Endothelial cell of umbilical vein (primary cell): Measurements from ENCODE around the gene FOXE1. TPM values are rescaled to one million over a fixed set of nuclear protein-coding genes. Genes with fewer than 3 reads are reported as not detected.

Source experiments
- BruUV-seq: library from RNA; stranded (reverse); fragments of 400-500 nt; replicated peaks from 2 replicates; lab custom pipeline; 2021; lab: Mats Ljungman, UMichigan
- CTCF ChIA-PET: fragments of 300-600, 350-600 bp; sonication (Branson Sonifier 250); formaldehyde crosslinking; loops from one replicate; lab custom pipeline; 2021; ENCODE audit warnings: antibody characterized with exemption, inconsistent platforms; lab: Charles Lee
- POLR2A ChIA-PET: fragments of 300-600, 350-600 bp; sonication (Branson Sonifier 250); formaldehyde crosslinking; loops from one replicate; lab custom pipeline; 2021; ENCODE audit warnings: antibody characterized with exemption, inconsistent platforms; lab: Charles Lee
- DNase-seq: peaks from one replicate; pipeline ENCODE4 v3.0.0-alpha.2; 2011; ENCODE audit warnings: low read depth, low spot score
- FAIRE-seq: peaks from 2 replicates; lab custom pipeline; 2011; peaks lifted over from hg19 to GRCh38; lab: Jason Lieb, UNC
- H2AFZ ChIP-seq: 2 replicates; pipeline ENCODE4 v1.6.0; 2012; ENCODE audit warnings: low read depth, low read length, control low read depth, inconsistent platforms
- H3K27ac ChIP-seq: 2 replicates; pipeline ENCODE4 v1.5.1; 2011; ENCODE audit warnings: low read depth, mild to moderate bottlenecking, control low read depth, low read length, moderate library complexity; ENCODE audit not compliant: insufficient read depth
- H3K27me3 ChIP-seq, 2 experiments: 2 replicates each; pipeline versions ENCODE4 v1.6.0 to v1.6.1; 2011; ENCODE audit warnings: low read length in 2 of 2, mixed read lengths in 1 of 2; ENCODE audit not compliant: control insufficient read depth in 2 of 2, insufficient read depth in 2 of 2
- H3K36me3 ChIP-seq, 2 experiments: 2 replicates in 1 of 2; 3 replicates in 1 of 2; pipeline ENCODE4 v1.5.1; 2011; ENCODE audit warnings: low read length in 2 of 2, mild to moderate bottlenecking in 1 of 2, moderate library complexity in 1 of 2; ENCODE audit not compliant: control insufficient read depth in 2 of 2, insufficient read depth in 2 of 2; ENCODE audit errors: extremely low read depth in 1 of 2
- H3K4me1 ChIP-seq: 3 replicates; pipeline ENCODE4 v1.5.1; 2011; ENCODE audit warnings: mild to moderate bottlenecking, low read length; ENCODE audit not compliant: control insufficient read depth, insufficient read depth; ENCODE audit errors: extremely low read depth
- H3K4me2 ChIP-seq: 2 replicates; pipeline ENCODE4 v1.6.1; 2011; ENCODE audit warnings: low read length, control low read depth, mixed read lengths; ENCODE audit not compliant: insufficient read depth
- H3K4me3 ChIP-seq, 3 experiments: fragments of 200-600 bp in 1 of 3; sonication (generic), shearing (Covaris generic) in 1 of 3; replicated peaks in 1 of 3; 2 replicates each; pipeline ENCODE4 v1.5.1; 2011 to 2016; ENCODE audit warnings: control low read depth in 3 of 3, low read length in 3 of 3, mild to moderate bottlenecking in 2 of 3, inconsistent platforms in 1 of 3, low read depth in 1 of 3, moderate library complexity in 1 of 3; ENCODE audit not compliant: insufficient read depth in 1 of 3
- H3K79me2 ChIP-seq: 2 replicates; pipeline ENCODE4 v1.6.0; 2012; ENCODE audit warnings: low read length, inconsistent platforms; ENCODE audit not compliant: control insufficient read depth, insufficient read depth
- H3K9ac ChIP-seq: replicated peaks from 2 replicates; pipeline ENCODE3; 2011; ENCODE audit warnings: low read length, control low read depth; ENCODE audit not compliant: insufficient read depth; ENCODE audit errors: extremely low read depth
- H3K9me1 ChIP-seq: replicated peaks from 3 replicates; pipeline ENCODE4 v1.6.0; 2011; ENCODE audit warnings: mild to moderate bottlenecking, low read length; ENCODE audit not compliant: control insufficient read depth, insufficient read depth; ENCODE audit errors: extremely low read depth
- H3K9me3 ChIP-seq: replicated peaks from 2 replicates; pipeline ENCODE4 v1.5.1; 2012; ENCODE audit warnings: low read length, inconsistent platforms; ENCODE audit not compliant: control insufficient read depth, insufficient read depth
- H4K20me1 ChIP-seq: replicated peaks from 2 replicates; pipeline ENCODE3; 2011; ENCODE audit warnings: mild to moderate bottlenecking, low read length; ENCODE audit not compliant: control insufficient read depth, insufficient read depth; ENCODE audit errors: extremely low read depth
- CTCF ChIP-seq, 2 donors: IDR thresholded peaks; 1 replicate in 1 of 2; 2 replicates in 1 of 2; pipeline ENCODE4 v1.5.1; 2011; ENCODE audit warnings: low read length in 2 of 2, mild to moderate bottlenecking in 2 of 2, moderate library complexity in 2 of 2, control low read depth in 1 of 2, inconsistent platforms in 1 of 2, low read depth in 1 of 2; ENCODE audit not compliant: insufficient read depth in 1 of 2; ENCODE audit errors: extremely low read depth in 1 of 2
- EZH2 ChIP-seq: IDR thresholded peaks from 2 replicates; pipeline ENCODE4 v1.6.1; 2012; ENCODE audit warnings: borderline replicate concordance, low read depth, mild to moderate bottlenecking, moderate library complexity, low read length, inconsistent platforms; ENCODE audit not compliant: severe bottlenecking
- FOS ChIP-seq: IDR thresholded peaks from 2 replicates; pipeline ENCODE4 v1.6.1; 2011; ENCODE audit warnings: mild to moderate bottlenecking, low read length, moderate library complexity, borderline replicate concordance; ENCODE audit not compliant: insufficient read depth
- GATA2 ChIP-seq: IDR thresholded peaks from 2 replicates; pipeline ENCODE4 v1.7.0; 2011; ENCODE audit warnings: low read depth, mild to moderate bottlenecking, moderate library complexity, mixed read lengths, low read length; ENCODE audit not compliant: insufficient read length, insufficient read depth
- JUN ChIP-seq: IDR thresholded peaks from 2 replicates; pipeline ENCODE4 v1.6.1; 2011; ENCODE audit warnings: borderline replicate concordance, low read depth; ENCODE audit not compliant: insufficient read length, insufficient read depth
- MAX ChIP-seq: IDR thresholded peaks from 2 replicates; pipeline ENCODE4 v1.6.1; 2011; ENCODE audit not compliant: insufficient read depth, insufficient read length
- MYC ChIP-seq: IDR thresholded peaks from one replicate; pipeline ENCODE4 v1.6.1; 2011; ENCODE audit warnings: mild to moderate bottlenecking, low read depth, low read length
- POLR2A ChIP-seq: IDR thresholded peaks from 2 replicates; pipeline ENCODE4 v1.6.1; 2012; ENCODE audit warnings: low read depth, mild to moderate bottlenecking, control low read depth, low read length
- POLR2AphosphoS5 ChIP-seq: IDR thresholded peaks from 2 replicates; pipeline ENCODE4 v1.6.1; 2012; ENCODE audit warnings: low read depth, mild to moderate bottlenecking, control low read depth, low read length, moderate library complexity; ENCODE audit not compliant: insufficient read depth
- dilution Hi-C: fragments of 300-500 bp; cut with MboI; formaldehyde crosslinking; loops from one replicate; pipeline ENCODE4 v1.15.0; 2019; ENCODE audit warnings: low sequenced_read_pairs; ENCODE audit not compliant: extremely low pct_ligation_motif_present
- intact Hi-C: fragments of 100-400 bp; cut with micrococcal nuclease; formaldehyde crosslinking; loops from one replicate; pipeline ENCODE4 v1.10.0; 2022
- polyA plus RNA-seq, 4 experiments: library from polyadenylated mRNA; depleted of rRNA in 3 of 4; stranded (reverse) in 3 of 4; unstranded in 1 of 4; fragments of >200 nt; gene quantifications; 2 replicates each; pipeline versions ENCODE4 v1.2.1 to v1.2.3, GENCODE V29; 2011 to 2012; ENCODE audit warnings: missing spikeins in 1 of 4
- total RNA-seq: library from RNA; stranded (reverse); gene quantifications from 2 replicates; pipeline ENCODE4 v1.2.3, GENCODE V29; 2021

Gene FOXE1
- total and polyA plus RNA-seq, 2 donors (not counting 3 experiments of a cell fraction or from before 2014, with no cell fraction given) = not detected

- Histone ChIP-seq H2AFZ (no peak overlapping the region), H3K9ac (no peak overlapping the region), H3K27me3 (peaks cover 83 to 99% of the 10 kb centered on the region in 2 experiments), H4K20me1 (peaks cover 1% of the 10 kb centered on the region), H3K4me1 (no peaks in the 10 kb centered on the region), H3K4me3 (no peak overlapping the region), H3K27ac (no peak overlapping the region), H3K4me2 (no peak overlapping the region), H3K36me3 (no peaks in the 10 kb centered on the region), H3K9me3 (no peaks in the 10 kb centered on the region), H3K79me2 (no peaks in the 10 kb centered on the region), H3K9me1 (no peaks in the 10 kb centered on the region)
- POLR2A ChIA-PET = no interaction called here
- dilution Hi-C loops = no loop called here
- no peak for TF ChIP-seq MAX
- TF ChIP-seq POLR2A = no peak
- no peak for TF ChIP-seq CTCF (IDR thresholded peaks at IDR 0.05; ENCODE audit: extremely low read depth in 1 of 2, insufficient read depth in 1 of 2, low read depth in 1 of 2, low read length in 2 of 2)
- TF ChIP-seq MYC = no peak
- no peak for TF ChIP-seq FOS
- TF ChIP-seq POLR2AphosphoS5 = no peak
- TF ChIP-seq EZH2 = peak; percentile 94
- no peak for TF ChIP-seq GATA2
- no peak for TF ChIP-seq JUN
- no TSS peak for BruUV-seq
- intact Hi-C loops = loop anchor here (2.0 kb wide), 1 partner anchor 144 kb away; no protein-coding TSS in a partner anchor
- CTCF ChIA-PET = no interaction called here
- DNase-seq (no peak), FAIRE-seq (peak; percentile 57)
These were observed 1.9 kb downstream of the FOXE1 start for GRCh38 chr9:97854696-97855485.
